KMS-11 (cell line): ENCODE results near the gene FYN.

Source experiments
- H2AFZ ChIP-seq: fragments of 200-600 bp; sonication (generic); 2 replicates; pipeline ENCODE4 v1.6.1; 2016; ENCODE audit warnings: antibody characterized with exemption, mixed run types, low read depth
- H3K27ac ChIP-seq: fragments of 200-600 bp; sonication (generic); 2 replicates; pipeline ENCODE4 v1.6.1; 2016; ENCODE audit warnings: mild to moderate bottlenecking, mixed run types
- H3K27me3 ChIP-seq: fragments of 200-600 bp; sonication (generic); 2 replicates; pipeline ENCODE4 v1.6.1; 2017; ENCODE audit warnings: mild to moderate bottlenecking, low read depth, mixed run types, moderate library complexity; ENCODE audit not compliant: insufficient read depth
- H3K36me3 ChIP-seq: fragments of 200-600 bp; sonication (generic); 2 replicates; pipeline ENCODE4 v1.6.1; 2017; ENCODE audit warnings: mild to moderate bottlenecking, mixed run types; ENCODE audit not compliant: insufficient read depth
- H3K4me1 ChIP-seq: fragments of 200-600 bp; sonication (generic); 2 replicates; pipeline ENCODE4 v1.6.1; 2016; ENCODE audit warnings: mild to moderate bottlenecking, low read depth, mixed run types; ENCODE audit not compliant: poor library complexity, severe bottlenecking
- H3K4me2 ChIP-seq: fragments of 200-600 bp; sonication (generic); 2 replicates; pipeline ENCODE4 v1.7.0; 2016; ENCODE audit warnings: mild to moderate bottlenecking, mixed run types
- H3K4me3 ChIP-seq: fragments of 200-600 bp; sonication (generic); IDR thresholded peaks from 2 replicates; pipeline ENCODE4 v1.6.1; 2017; ENCODE audit warnings: low read depth, low read length, mixed read lengths; ENCODE audit not compliant: insufficient read depth
- H3K79me2 ChIP-seq: fragments of 200-600 bp; sonication (generic); 2 replicates; pipeline ENCODE4 v1.6.1; 2016; ENCODE audit warnings: low read depth, mixed run types; ENCODE audit not compliant: insufficient read depth
- H3K9ac ChIP-seq: fragments of 200-600 bp; sonication (generic); 2 replicates; pipeline ENCODE4 v1.6.1; 2016; ENCODE audit warnings: mild to moderate bottlenecking, mixed run types
- H4K20me1 ChIP-seq: fragments of 200-600 bp; sonication (generic); 2 replicates; pipeline ENCODE4 v1.6.1; 2016; ENCODE audit warnings: mild to moderate bottlenecking, mixed run types; ENCODE audit not compliant: insufficient read depth
- CTCF ChIP-seq: fragments of 200-600 bp; sonication (generic); conservative IDR thresholded peaks from 2 replicates; pipeline ENCODE4 v1.6.1; 2017; ENCODE audit warnings: low read depth, mild to moderate bottlenecking, antibody characterized with exemption, low read length, moderate library complexity, mixed read lengths

Gene FYN

GRCh38 chr6:111771629-111772028, 101.6 kb downstream of the FYN start:
- no peaks in the 10 kb centered on the region for H3K27me3 ChIP-seq
- H3K4me2 ChIP-seq = no peak overlapping the region
- no peaks in the 10 kb centered on the region for H3K79me2 ChIP-seq
- H3K27ac ChIP-seq = no peak overlapping the region
- H4K20me1 ChIP-seq = no peaks in the 10 kb centered on the region
- H3K9ac ChIP-seq = no peak overlapping the region
- H3K36me3 ChIP-seq = no peaks in the 10 kb centered on the region
- H3K4me1 ChIP-seq = peaks cover 51% of the 10 kb centered on the region
- TF ChIP-seq CTCF = no peak
- no peak overlapping the region for H2AFZ ChIP-seq
- no peak overlapping the region for H3K4me3 ChIP-seq

- no peak for TF ChIP-seq CTCF
- Histone ChIP-seq H4K20me1 (no peaks in the 10 kb centered on the region), H3K4me2 (no peak overlapping the region), H3K9ac (no peak overlapping the region), H3K4me1 (peaks cover 57% of the 10 kb centered on the region), H3K27me3 (no peaks in the 10 kb centered on the region), H2AFZ (no peak overlapping the region), H3K27ac (no peak overlapping the region), H3K36me3 (no peaks in the 10 kb centered on the region), H3K4me3 (no peak overlapping the region), H3K79me2 (no peaks in the 10 kb centered on the region)
Measured at GRCh38 chr6:111771094-111771432, 102.2 kb downstream of the FYN start.

DNA sequence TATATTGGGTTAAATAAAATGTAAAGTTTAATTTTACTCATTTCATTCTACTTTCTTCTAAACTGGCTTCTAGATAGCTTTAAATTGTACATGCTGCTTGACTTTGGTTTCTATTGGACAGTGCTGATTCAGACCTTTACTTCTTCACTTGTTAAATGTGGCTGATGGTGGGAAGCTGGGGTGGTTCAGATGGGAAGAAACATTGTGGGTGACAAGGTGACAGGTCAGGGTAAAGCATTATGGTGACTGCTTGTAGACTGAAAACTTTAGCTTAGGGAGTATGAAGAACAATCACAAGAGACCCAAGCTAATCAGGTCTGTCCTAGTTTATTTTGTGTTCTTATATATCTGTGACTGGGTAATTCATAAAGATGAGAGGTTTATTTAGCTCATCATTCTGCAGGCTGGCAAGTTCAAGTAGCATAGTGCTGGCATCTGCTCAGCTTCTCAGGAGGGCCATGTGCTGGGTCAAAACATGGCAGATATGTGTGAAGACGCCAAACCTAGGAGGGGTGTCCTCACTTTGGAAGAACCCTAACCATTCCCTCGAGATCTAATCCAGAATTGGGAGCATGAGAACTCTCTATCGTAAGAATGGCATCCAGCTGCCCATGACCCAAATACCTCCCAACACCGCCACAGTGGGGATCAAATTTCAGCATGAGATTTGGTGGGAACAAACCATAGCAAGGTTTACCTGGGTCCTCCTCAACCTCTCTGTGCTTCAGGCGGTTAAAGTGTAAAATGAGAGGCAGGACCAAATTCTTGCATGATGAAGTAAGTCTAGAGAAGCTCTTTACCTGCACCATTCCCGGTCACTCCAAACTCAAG, 102.8 kb downstream of the FYN start:
- Histone ChIP-seq H3K4me1 (peaks cover 61% of the 10 kb centered on the region), H3K9ac (no peak overlapping the region), H3K4me2 (peak overlapping the region; percentile 69), H3K27me3 (no peaks in the 10 kb centered on the region), H3K79me2 (no peaks in the 10 kb centered on the region), H2AFZ (no peak overlapping the region), H4K20me1 (no peaks in the 10 kb centered on the region), H3K4me3 (no peak overlapping the region), H3K27ac (peak overlapping the region; percentile 74), H3K36me3 (no peaks in the 10 kb centered on the region)
- TF ChIP-seq CTCF = no peak

DNA sequence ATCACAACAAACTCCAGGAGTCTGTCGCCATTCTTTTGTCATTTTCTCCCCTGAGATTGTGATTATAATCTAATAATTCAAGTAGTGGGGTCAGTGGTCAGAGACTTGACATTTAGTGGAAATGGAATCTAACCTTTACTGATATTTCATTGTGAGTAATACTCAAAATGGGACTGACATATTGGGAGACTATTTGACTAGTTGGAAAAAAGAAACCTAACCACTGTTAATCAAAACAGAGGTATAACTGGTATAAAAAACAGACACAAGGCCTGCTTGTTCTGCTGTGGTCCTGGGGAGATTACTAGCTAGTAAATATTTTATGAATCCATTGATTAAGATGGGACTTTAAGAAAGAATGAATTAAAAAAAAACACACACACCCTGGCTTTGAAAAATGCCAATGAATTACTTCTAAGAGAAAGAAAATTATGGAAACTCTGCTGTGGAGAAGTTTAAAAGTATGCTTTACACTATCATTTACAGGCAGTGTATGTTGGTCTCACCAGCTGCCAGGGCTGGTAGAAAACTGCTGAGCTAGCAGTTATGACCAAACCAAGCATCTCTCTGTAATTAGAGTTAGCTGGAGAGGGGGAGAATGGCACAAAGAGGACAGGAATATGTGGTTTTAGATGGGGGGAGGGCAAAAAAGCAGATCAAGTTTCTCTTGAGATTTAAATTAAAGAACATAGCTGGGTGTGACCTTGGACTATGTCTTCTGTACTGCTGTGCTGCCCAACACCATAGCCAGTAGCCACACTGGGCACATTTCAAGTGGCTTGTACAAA, 103.7 kb downstream of the FYN start:
- Histone ChIP-seq H4K20me1 (no peaks in the 10 kb centered on the region), H3K36me3 (no peaks in the 10 kb centered on the region), H3K4me2 (peak overlapping the region; percentile 69), H3K27ac (peak overlapping the region; percentile 74), H3K79me2 (no peaks in the 10 kb centered on the region), H3K4me3 (no peak overlapping the region), H2AFZ (no peak overlapping the region), H3K27me3 (no peaks in the 10 kb centered on the region), H3K9ac (peak overlapping the region; percentile 18; the same call in 1 of the 2 replicates), H3K4me1 (peaks cover 65% of the 10 kb centered on the region)
- TF ChIP-seq CTCF = no peak
